Stimulated activated CD8-positive, alpha-beta memory T cell treated with anti-CD3 and anti-CD28 coated beads, Interleukin-12 subunit alpha, Interleukin-12 subunit beta, amount 100 ng/mL, for 24 hours (primary cell): ENCODE results near the gene SLC4A4.

Experiments used
- DNase-seq: peaks from one replicate; pipeline ENCODE4 v3.0.0-alpha.2; 2020; ENCODE audit errors: extremely low read depth

The SLC4A4 gene

GRCh38 chr4:71356924-71357663 lies 18.3 kb downstream of the SLC4A4 start:
- DNase-seq: no peak

- DNase-seq: no peak
These were observed 22.0 kb downstream of the SLC4A4 start for GRCh38 chr4:71360844-71361243.

GRCh38 chr4:71361476-71361875 lies 22.7 kb downstream of the SLC4A4 start:
- DNase-seq: no peak

GRCh38 chr4:71366766-71367165 lies 27.9 kb downstream of the SLC4A4 start:
- DNase-seq: no peak

- no peak for DNase-seq
These were observed 28.7 kb downstream of the SLC4A4 start for GRCh38 chr4:71367546-71367945.

GRCh38 chr4:71368906-71369305 lies 30.1 kb downstream of the SLC4A4 start:
- no peak for DNase-seq

GRCh38 chr4:71369536-71369935 lies 30.7 kb downstream of the SLC4A4 start:
- no peak for DNase-seq

GRCh38 chr4:71375494-71375893 lies 36.7 kb downstream of the SLC4A4 start:
- DNase-seq: no peak

GRCh38 chr4:71377561-71377960 lies 38.7 kb downstream of the SLC4A4 start:
- DNase-seq: no peak

- no peak for DNase-seq
These were observed 40.3 kb downstream of the SLC4A4 start for GRCh38 chr4:71379126-71379525.

- no peak for DNase-seq
These were observed 42.0 kb downstream of the SLC4A4 start for GRCh38 chr4:71380788-71381187.

- no peak for DNase-seq
These were observed 43.5 kb downstream of the SLC4A4 start for GRCh38 chr4:71382125-71382899.

- DNase-seq: no peak
These were observed 44.2 kb downstream of the SLC4A4 start for GRCh38 chr4:71382900-71383560.

- DNase-seq: no peak
These were observed 45.2 kb downstream of the SLC4A4 start for GRCh38 chr4:71383984-71384383.

GRCh38 chr4:71389149-71389827 lies 50.5 kb downstream of the SLC4A4 start:
- DNase-seq: no peak

GRCh38 chr4:71392109-71392508 lies 53.3 kb downstream of the SLC4A4 start:
- no peak for DNase-seq

- no peak for DNase-seq
These were observed 57.6 kb downstream of the SLC4A4 start for GRCh38 chr4:71396382-71396781.

GRCh38 chr4:71400810-71401209 lies 62.0 kb downstream of the SLC4A4 start:
- no peak for DNase-seq

- no peak for DNase-seq
These were observed 63.8 kb downstream of the SLC4A4 start for GRCh38 chr4:71402616-71403015.

GRCh38 chr4:71404049-71404448 lies 65.2 kb downstream of the SLC4A4 start:
- DNase-seq: no peak

GRCh38 chr4:71405791-71406190 lies 67.0 kb downstream of the SLC4A4 start:
- no peak for DNase-seq

- DNase-seq: no peak
These were observed 67.7 kb downstream of the SLC4A4 start for GRCh38 chr4:71406459-71406963.
